KMS-11 (cell line): Measurements from ENCODE around the gene CEP78.

Experiments
- H2AFZ ChIP-seq: fragments of 200-600 bp; sonication (generic); 2 replicates; pipeline ENCODE4 v1.6.1; 2016; ENCODE audit warnings: antibody characterized with exemption, mixed run types, low read depth
- H3K27ac ChIP-seq: fragments of 200-600 bp; sonication (generic); 2 replicates; pipeline ENCODE4 v1.6.1; 2016; ENCODE audit warnings: mild to moderate bottlenecking, mixed run types
- H3K27me3 ChIP-seq: fragments of 200-600 bp; sonication (generic); 2 replicates; pipeline ENCODE4 v1.6.1; 2017; ENCODE audit warnings: mild to moderate bottlenecking, low read depth, mixed run types, moderate library complexity; ENCODE audit not compliant: insufficient read depth
- H3K36me3 ChIP-seq: fragments of 200-600 bp; sonication (generic); 2 replicates; pipeline ENCODE4 v1.6.1; 2017; ENCODE audit warnings: mild to moderate bottlenecking, mixed run types; ENCODE audit not compliant: insufficient read depth
- H3K4me1 ChIP-seq: fragments of 200-600 bp; sonication (generic); 2 replicates; pipeline ENCODE4 v1.6.1; 2016; ENCODE audit warnings: mild to moderate bottlenecking, low read depth, mixed run types; ENCODE audit not compliant: poor library complexity, severe bottlenecking
- H3K4me2 ChIP-seq: fragments of 200-600 bp; sonication (generic); 2 replicates; pipeline ENCODE4 v1.7.0; 2016; ENCODE audit warnings: mild to moderate bottlenecking, mixed run types
- H3K4me3 ChIP-seq: fragments of 200-600 bp; sonication (generic); IDR thresholded peaks from 2 replicates; pipeline ENCODE4 v1.6.1; 2017; ENCODE audit warnings: low read depth, low read length, mixed read lengths; ENCODE audit not compliant: insufficient read depth
- H3K79me2 ChIP-seq: fragments of 200-600 bp; sonication (generic); 2 replicates; pipeline ENCODE4 v1.6.1; 2016; ENCODE audit warnings: low read depth, mixed run types; ENCODE audit not compliant: insufficient read depth
- H3K9ac ChIP-seq: fragments of 200-600 bp; sonication (generic); 2 replicates; pipeline ENCODE4 v1.6.1; 2016; ENCODE audit warnings: mild to moderate bottlenecking, mixed run types
- H4K20me1 ChIP-seq: fragments of 200-600 bp; sonication (generic); 2 replicates; pipeline ENCODE4 v1.6.1; 2016; ENCODE audit warnings: mild to moderate bottlenecking, mixed run types; ENCODE audit not compliant: insufficient read depth
- TF ChIP-seq, protein P1 (sequence below): fragments of 200-600 bp; sonication (generic); conservative IDR thresholded peaks from 2 replicates; pipeline ENCODE4 v1.6.1; 2017; ENCODE audit warnings: low read depth, mild to moderate bottlenecking, antibody characterized with exemption, low read length, moderate library complexity, mixed read lengths

The CEP78 gene

DNA sequence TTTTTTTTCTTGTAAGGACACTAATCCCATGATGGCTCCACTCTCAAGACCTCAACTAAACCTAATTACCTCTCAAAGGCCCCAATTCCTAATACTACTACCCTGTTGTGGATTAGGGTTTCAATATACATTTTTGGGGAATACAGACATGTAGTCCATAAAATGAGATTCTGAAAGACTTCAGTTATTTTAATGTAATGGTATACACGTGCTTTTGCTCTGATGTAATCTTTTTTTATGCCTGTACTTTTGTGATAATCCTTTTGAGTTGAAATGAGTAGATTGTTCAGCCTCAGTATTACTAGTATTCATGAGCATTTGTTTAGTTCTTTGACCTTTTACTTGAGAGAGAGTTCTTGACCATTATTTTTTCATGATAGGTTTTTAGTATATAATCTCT, 9.5 kb downstream of the CEP78 start:
- Histone ChIP-seq H4K20me1 (no peaks in the 10 kb centered on the region), H3K36me3 (no peaks in the 10 kb centered on the region), H3K27me3 (no peaks in the 10 kb centered on the region), H2AFZ (no peak overlapping the region), H3K4me3 (no peak overlapping the region), H3K4me1 (no peaks in the 10 kb centered on the region), H3K4me2 (no peak overlapping the region), H3K9ac (no peak overlapping the region), H3K27ac (no peak overlapping the region), H3K79me2 (no peaks in the 10 kb centered on the region)
- TF ChIP-seq, protein P1, sequence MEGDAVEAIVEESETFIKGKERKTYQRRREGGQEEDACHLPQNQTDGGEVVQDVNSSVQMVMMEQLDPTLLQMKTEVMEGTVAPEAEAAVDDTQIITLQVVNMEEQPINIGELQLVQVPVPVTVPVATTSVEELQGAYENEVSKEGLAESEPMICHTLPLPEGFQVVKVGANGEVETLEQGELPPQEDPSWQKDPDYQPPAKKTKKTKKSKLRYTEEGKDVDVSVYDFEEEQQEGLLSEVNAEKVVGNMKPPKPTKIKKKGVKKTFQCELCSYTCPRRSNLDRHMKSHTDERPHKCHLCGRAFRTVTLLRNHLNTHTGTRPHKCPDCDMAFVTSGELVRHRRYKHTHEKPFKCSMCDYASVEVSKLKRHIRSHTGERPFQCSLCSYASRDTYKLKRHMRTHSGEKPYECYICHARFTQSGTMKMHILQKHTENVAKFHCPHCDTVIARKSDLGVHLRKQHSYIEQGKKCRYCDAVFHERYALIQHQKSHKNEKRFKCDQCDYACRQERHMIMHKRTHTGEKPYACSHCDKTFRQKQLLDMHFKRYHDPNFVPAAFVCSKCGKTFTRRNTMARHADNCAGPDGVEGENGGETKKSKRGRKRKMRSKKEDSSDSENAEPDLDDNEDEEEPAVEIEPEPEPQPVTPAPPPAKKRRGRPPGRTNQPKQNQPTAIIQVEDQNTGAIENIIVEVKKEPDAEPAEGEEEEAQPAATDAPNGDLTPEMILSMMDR = no peak

DNA sequence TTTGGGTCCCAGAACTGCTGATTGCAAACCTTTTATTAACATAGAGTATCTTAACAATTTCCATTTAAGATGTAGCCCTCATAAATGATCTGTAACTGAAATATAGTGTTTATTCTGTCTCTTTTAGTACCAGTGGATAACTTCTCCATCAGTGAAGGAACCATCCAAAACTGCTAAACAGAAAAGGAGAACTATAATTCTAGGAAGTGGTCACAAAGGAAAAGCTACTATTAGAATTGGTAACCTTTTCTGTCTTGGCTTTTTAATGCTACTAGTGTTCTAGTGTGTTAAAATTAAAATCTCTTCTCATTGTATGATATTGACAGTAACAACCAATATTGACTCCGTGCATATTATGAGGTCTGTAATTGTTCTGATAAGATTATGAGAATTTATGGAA, 12.8 kb downstream of the CEP78 start:
- no peak overlapping the region for H3K4me2 ChIP-seq
- no peak overlapping the region for H3K9ac ChIP-seq
- H2AFZ ChIP-seq = no peak overlapping the region
- H3K79me2 ChIP-seq = no peaks in the 10 kb centered on the region
- no peaks in the 10 kb centered on the region for H4K20me1 ChIP-seq
- no peaks in the 10 kb centered on the region for H3K36me3 ChIP-seq
- no peaks in the 10 kb centered on the region for H3K4me1 ChIP-seq
- H3K4me3 ChIP-seq = no peak overlapping the region
- H3K27me3 ChIP-seq = no peaks in the 10 kb centered on the region
- TF ChIP-seq, protein P1 = no peak
- no peak overlapping the region for H3K27ac ChIP-seq

DNA sequence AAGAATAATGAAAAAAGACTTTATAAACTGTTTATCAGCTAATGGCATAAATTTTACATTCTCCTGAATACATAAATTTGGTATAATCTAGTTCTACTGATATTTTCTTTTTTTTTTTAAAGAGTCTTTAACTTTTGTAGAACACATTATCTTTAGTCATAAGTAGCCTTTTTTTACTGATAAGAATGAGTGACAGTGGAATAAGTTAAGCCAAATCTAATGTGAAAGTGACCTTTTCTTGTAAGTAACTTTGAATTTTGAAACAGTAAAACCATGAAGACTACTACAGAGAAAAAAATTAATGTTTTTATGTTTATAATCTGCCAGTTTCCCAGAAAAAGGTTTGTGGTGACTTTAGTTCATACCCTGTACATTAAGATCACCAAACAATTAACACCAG, 13.7 kb downstream of the CEP78 start:
- no peak overlapping the region for H2AFZ ChIP-seq
- no peaks in the 10 kb centered on the region for H3K79me2 ChIP-seq
- H3K4me3 ChIP-seq = no peak overlapping the region
- H3K4me1 ChIP-seq = no peaks in the 10 kb centered on the region
- no peaks in the 10 kb centered on the region for H3K36me3 ChIP-seq
- TF ChIP-seq, protein P1 = no peak
- no peak overlapping the region for H3K4me2 ChIP-seq
- no peak overlapping the region for H3K27ac ChIP-seq
- H3K9ac ChIP-seq = no peak overlapping the region
- H3K27me3 ChIP-seq = no peaks in the 10 kb centered on the region
- no peaks in the 10 kb centered on the region for H4K20me1 ChIP-seq

DNA sequence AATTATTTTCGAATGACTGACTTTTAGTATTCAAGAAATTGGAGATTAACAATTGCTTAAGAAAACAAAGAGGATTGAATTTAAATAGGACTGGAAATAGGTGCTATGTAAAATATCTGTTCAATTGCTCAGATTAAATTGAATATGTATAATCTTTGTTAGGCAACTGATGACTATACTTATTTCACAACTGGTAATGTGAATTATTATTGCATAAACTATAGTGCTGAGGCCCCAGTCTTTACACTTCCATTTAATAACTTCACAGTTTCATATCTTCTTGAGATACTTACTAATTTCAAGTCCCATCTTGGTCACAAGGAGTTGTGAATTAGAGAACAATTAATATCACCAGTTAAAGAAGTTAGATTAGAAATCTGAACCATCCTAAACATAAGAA, 16.7 kb downstream of the CEP78 start:
- H3K79me2 ChIP-seq = no peaks in the 10 kb centered on the region
- H3K27me3 ChIP-seq = no peaks in the 10 kb centered on the region
- H3K4me1 ChIP-seq = no peaks in the 10 kb centered on the region
- 0 out of 2 replicates have a peak, but pooled peaks cover 3% of the 10 kb centered on the region for H3K36me3 ChIP-seq
- H2AFZ ChIP-seq = no peak overlapping the region
- TF ChIP-seq, protein P1 = no peak
- no peaks in the 10 kb centered on the region for H4K20me1 ChIP-seq
- H3K4me2 ChIP-seq = no peak overlapping the region
- no peak overlapping the region for H3K27ac ChIP-seq
- H3K9ac ChIP-seq = no peak overlapping the region
- no peak overlapping the region for H3K4me3 ChIP-seq
